Measurements from ENCODE around the gene CAMK4.

GRCh38 chr5:111226556-111226955 lies 2.4 kb downstream of the CAMK4 start:
- TF ChIP-seq CTCF (IDR thresholded peaks at IDR 0.05 in 8 of 11, conservative IDR thresholded peaks at IDR 0.05 in 3 of 11), result no peak
- TF ChIP-seq POLR2A (IDR thresholded peaks at IDR 0.05), result no peak
